GM21423 (cell line): ENCODE data around the gene SUMO2.

Source experiments
- ATAC-seq: cut with Tn5 transposase; IDR thresholded peaks from one replicate; pipeline ENCODE4 v1.9.1; 2021; ENCODE audit warnings: mild to moderate bottlenecking, moderate library complexity; ENCODE audit not compliant: unreplicated experiment

SUMO2 gene

GRCh38 chr17:75124819-75125162 lies 58.0 kb downstream of the SUMO2 start:
- ATAC-seq, result no peak

GRCh38 chr17:75124041-75124818 lies 58.5 kb downstream of the SUMO2 start:
- no peak for ATAC-seq

GRCh38 chr17:75118307-75118706 lies 64.5 kb downstream of the SUMO2 start:
- no peak for ATAC-seq

- no peak for ATAC-seq
Observed at GRCh38 chr17:75116737-75117136, 66.0 kb downstream of the SUMO2 start.
